Activated naive CD8-positive, alpha-beta T cell treated with anti-CD3 and anti-CD28 coated beads, Interleukin-2, amount 10 ng/mL, durations not matched to agents 7 days and 5 days (primary cell): Measurements from ENCODE around the gene ANP32D. TPM values are rescaled to one million over a fixed set of nuclear protein-coding genes. Genes with fewer than 3 reads are reported as not detected.
"Not testable (repeated sequence)": the region's sequence is repeated elsewhere in the genome, so short reads cannot be mapped to it uniquely, and the experiment has no call there.

Source experiments
- ATAC-seq: fragments of 150-1000 bp; cut with Tn5 transposase; one replicate; pipeline ENCODE4 v1.10.0; 2021; ENCODE audit warnings: low read depth, moderate library complexity
- POLR2A ChIA-PET: fragments of 350-600 bp; sonication (Branson Sonifier 250); formaldehyde crosslinking; loops from one replicate; lab custom pipeline; 2021; ENCODE audit warnings: antibody characterized with exemption; lab: Charles Lee
- DNase-seq: peaks from one replicate; pipeline ENCODE4 v3.0.0; 2021
- H3K27ac Mint-ChIP-seq: one replicate; pipeline ENCODE4 v1.8.0; 2022; ENCODE audit warnings: mild to moderate bottlenecking, mixed read lengths
- H3K27me3 Mint-ChIP-seq: one replicate; pipeline ENCODE4 v1.8.0; 2022; ENCODE audit warnings: mild to moderate bottlenecking, moderate library complexity, mixed read lengths
- H3K36me3 Mint-ChIP-seq: one replicate; pipeline ENCODE4 v1.8.0; 2021; ENCODE audit warnings: mild to moderate bottlenecking, mixed read lengths
- H3K4me1 Mint-ChIP-seq: one replicate; pipeline ENCODE4 v1.8.0; 2021; ENCODE audit warnings: mixed read lengths
- H3K4me3 Mint-ChIP-seq: one replicate; pipeline ENCODE4 v1.8.0; 2022; ENCODE audit warnings: mild to moderate bottlenecking, moderate library complexity, mixed read lengths
- H3K9me3 Mint-ChIP-seq: one replicate; pipeline ENCODE4 v1.8.0; 2021; ENCODE audit warnings: mixed read lengths
- total RNA-seq, 2 experiments: library from RNA; stranded (reverse); gene quantifications; one replicate each; pipeline ENCODE4 v1.2.3, GENCODE V29; 2021

The ANP32D gene
- total RNA-seq, 2 experiments from 2014 or later, result not detected

DNA sequence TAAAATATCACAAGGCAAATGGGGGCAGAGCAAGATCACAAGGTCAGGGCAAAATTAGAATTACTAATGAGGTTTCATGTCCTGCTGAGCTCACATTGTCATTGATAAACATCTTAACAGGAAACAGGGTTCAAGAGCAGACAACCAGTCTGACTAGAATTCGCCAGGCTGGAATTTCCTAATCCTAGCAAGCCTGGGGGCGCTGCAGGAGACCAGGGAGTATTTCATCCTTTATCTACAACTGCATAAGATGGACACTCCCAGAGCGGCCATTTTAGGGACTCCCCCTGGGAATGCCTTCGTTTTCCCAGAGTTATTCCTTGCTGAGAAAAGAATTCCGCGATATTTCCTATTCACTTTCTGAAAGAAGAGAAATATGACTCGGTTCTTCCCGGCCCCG lies 3.3 kb upstream of the ANP32D start:
- H3K4me3 Mint-ChIP-seq, H3K27ac Mint-ChIP-seq, H3K27me3 Mint-ChIP-seq, H3K4me1 Mint-ChIP-seq, H3K36me3 Mint-ChIP-seq, DNase-seq, POLR2A ChIA-PET, ATAC-seq: not testable (repeated sequence)
- peaks cover 36% of the 10 kb centered on the region for H3K9me3 Mint-ChIP-seq

DNA sequence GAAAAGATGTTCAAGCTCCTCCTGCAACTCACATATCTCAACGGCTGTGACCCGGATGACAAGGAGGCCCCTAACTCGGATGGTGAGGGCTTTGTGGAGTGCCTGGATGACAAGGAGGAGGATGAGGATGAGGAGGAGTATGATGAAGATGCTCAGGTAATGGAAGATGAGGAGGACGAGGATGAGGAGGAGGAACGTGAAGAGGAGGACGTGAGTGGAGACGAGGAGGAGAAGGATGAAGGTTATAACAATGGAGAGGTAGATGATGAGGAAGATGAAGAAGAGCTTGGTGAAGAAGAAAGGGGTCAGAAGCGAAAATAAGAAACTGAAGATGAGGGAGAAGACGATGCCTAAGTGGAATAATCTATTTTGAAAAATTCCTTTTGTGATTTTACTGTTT lies 702 bp downstream of the ANP32D start:
- Mint-ChIP-seq H3K9me3 (peaks cover 35% of the 10 kb centered on the region), H3K27me3 (no peaks in the 10 kb centered on the region), H3K4me3 (no peak overlapping the region), H3K27ac (no peak overlapping the region), H3K36me3 (peaks cover 4% of the 10 kb centered on the region), H3K4me1 (no peaks in the 10 kb centered on the region)
- ATAC-seq (no peak), DNase-seq (no peak)
- POLR2A ChIA-PET, result no interaction called here

DNA sequence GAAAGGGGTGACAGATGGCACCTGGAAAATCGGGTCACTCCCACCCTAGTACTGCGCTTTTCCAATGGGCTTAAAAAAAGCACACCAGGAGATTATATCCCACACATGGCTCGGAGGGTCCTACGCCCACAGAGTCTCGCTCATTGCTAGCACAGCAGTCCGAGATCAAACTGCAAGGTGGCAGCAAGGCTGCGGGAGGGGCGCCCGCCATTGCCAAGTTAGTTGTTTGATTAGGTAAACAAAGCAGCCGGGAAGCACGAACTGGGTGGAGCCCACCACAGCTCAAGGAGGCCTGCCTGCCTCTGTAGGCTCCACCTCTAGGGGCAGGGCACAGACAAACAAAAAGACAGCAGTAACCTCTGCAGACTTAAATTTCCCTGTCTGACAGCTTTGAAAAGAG lies 2.1 kb downstream of the ANP32D start:
- ATAC-seq, POLR2A ChIA-PET, H3K4me3 Mint-ChIP-seq, H3K4me1 Mint-ChIP-seq, H3K27me3 Mint-ChIP-seq, H3K36me3 Mint-ChIP-seq, DNase-seq, H3K27ac Mint-ChIP-seq: not testable (repeated sequence)
- H3K9me3 Mint-ChIP-seq, result peaks cover 27% of the 10 kb centered on the region

DNA sequence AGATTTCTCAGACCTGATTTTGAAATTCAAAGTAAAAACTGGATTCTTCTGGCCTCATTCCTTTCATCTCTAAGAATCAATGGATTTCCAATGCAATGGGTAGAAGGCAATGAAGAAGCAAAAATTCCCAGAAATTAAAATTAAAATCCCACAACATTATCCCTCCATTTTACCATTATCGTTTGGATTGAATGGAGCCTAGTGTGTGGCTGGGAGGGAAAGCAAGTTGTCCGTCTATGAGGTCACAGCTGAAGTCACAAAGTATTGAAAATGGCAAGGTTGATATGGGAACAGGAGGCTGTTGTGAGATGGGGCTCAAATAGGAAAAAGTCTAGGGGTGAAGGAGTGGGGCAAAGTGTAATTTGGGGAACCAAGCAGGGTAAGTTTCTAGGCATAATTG lies 9.8 kb downstream of the ANP32D start, which contains the start of gene C12orf54:
Gene C12orf54 (plus strand): TSS at position 301 of the 400 bp plus-strand sequence. CDS start 799 bp downstream, outside the sequence.
- ATAC-seq, result no peak
- H3K27ac Mint-ChIP-seq, result no peak within 1 kb of the TSS
- H3K9me3 Mint-ChIP-seq, result peaks cover 4% of the 10 kb centered on the region
- H3K27me3 Mint-ChIP-seq, result peaks cover 4% of the 10 kb centered on the region
- H3K4me1 Mint-ChIP-seq, result no peaks in the 10 kb centered on the region
- H3K36me3 Mint-ChIP-seq, result peaks cover 1% of the 10 kb centered on the region
- H3K4me3 Mint-ChIP-seq, result no peak within 1 kb of the TSS
- POLR2A ChIA-PET, result no interaction called here
- DNase-seq, result no peak

DNA sequence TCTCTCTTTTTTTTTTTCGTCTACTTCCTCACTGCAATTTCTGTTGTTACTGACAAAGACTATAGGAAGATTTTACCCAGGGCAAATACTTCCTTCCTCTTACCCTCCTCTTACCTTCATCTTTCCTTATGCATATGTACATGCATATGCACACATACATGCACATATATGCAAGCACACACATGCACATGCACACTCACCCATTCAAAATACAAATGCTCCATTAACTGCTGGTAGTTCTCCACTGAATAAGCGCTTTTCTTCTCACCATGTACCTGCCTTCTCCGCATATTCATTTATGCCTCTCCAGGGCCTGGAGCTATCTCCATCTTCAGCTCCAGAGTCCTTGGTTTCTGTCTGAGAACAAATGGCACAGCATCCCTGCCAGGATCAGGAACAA lies 10.6 kb downstream of the ANP32D start:
- Mint-ChIP-seq H3K27me3 (peaks cover 4% of the 10 kb centered on the region), H3K36me3 (peaks cover 1% of the 10 kb centered on the region), H3K4me1 (no peaks in the 10 kb centered on the region), H3K9me3 (peaks cover 2% of the 10 kb centered on the region), H3K4me3 (no peak overlapping the region), H3K27ac (no peak overlapping the region)
- DNase-seq, result no peak
- no peak for ATAC-seq
- POLR2A ChIA-PET, result no interaction called here

DNA sequence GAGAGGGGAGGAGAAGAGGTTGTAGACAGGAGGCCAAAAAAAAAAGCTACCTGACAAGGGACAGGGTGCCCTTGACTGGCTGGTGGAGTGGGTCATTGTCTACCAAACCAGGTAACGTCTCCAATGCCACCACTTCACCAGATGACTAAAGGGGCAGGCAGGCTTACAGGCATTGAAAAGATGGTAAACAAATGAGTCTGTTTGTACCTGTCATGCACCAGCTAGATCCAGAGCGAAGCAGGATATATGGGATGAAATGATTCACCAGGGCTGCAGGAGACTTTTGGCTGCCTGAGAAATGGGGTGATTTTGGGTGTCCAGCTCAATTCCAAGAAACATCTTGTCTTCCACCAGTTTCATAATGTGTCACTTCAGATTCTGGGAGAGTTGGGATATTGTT lies 13.9 kb downstream of the ANP32D start:
- ATAC-seq (no peak), DNase-seq (no peak)
- H3K4me3 Mint-ChIP-seq, result no peak overlapping the region
- H3K27ac Mint-ChIP-seq, result no peak overlapping the region
- peaks cover 4% of the 10 kb centered on the region for H3K27me3 Mint-ChIP-seq
- POLR2A ChIA-PET, result no interaction called here
- H3K9me3 Mint-ChIP-seq, result no peaks in the 10 kb centered on the region
- no peaks in the 10 kb centered on the region for H3K36me3 Mint-ChIP-seq
- peaks cover 5% of the 10 kb centered on the region for H3K4me1 Mint-ChIP-seq

DNA sequence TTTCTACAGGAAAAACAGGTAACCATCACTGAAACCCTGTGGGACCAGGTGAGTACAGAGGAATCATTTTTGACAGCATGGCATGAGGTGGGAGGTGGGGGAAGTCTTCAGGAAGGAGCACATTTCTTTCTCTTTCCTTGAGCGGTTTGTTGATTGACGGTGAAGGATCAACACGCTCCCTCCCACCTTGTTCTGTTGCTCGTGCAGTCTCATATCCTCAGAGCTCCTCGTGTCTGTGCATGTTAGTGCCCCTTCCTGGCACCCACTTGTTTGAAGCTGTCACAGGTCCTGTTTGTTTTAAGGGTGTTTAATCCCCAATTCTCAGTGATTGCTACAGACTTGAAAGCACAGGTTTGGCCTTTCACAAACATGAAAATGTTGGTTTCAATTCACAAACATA lies 14.3 kb downstream of the ANP32D start:
- Mint-ChIP-seq H3K27ac (no peak overlapping the region), H3K4me1 (peaks cover 5% of the 10 kb centered on the region), H3K4me3 (no peak overlapping the region), H3K27me3 (peaks cover 4% of the 10 kb centered on the region), H3K36me3 (no peaks in the 10 kb centered on the region), H3K9me3 (no peaks in the 10 kb centered on the region)
- DNase-seq (no peak), ATAC-seq (no peak)
- POLR2A ChIA-PET, result no interaction called here

DNA sequence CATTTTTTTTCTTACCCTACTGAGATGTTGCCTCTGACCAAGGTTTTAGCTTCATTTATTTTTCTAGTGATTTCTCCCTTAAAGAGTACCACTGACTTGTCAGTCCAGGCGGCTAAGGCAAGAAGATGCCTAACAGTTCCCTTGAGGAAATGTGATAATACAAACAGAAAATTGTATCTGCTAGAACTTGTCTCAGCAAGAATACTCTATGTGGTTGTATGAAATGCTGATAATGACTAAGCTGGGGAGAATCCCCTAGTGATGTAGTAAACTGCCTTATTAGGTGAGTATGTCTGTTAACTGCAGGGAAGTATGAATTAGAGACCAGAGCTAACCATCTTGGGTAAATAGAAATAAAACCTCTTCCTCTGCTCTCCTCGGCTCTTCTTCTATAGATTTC lies 16.7 kb downstream of the ANP32D start:
- Mint-ChIP-seq H3K4me3 (no peak overlapping the region), H3K27ac (no peak overlapping the region), H3K36me3 (no peaks in the 10 kb centered on the region), H3K9me3 (no peaks in the 10 kb centered on the region), H3K4me1 (peaks cover 5% of the 10 kb centered on the region), H3K27me3 (peaks cover 4% of the 10 kb centered on the region)
- ATAC-seq (peak; percentile 76), DNase-seq (no peak)
- POLR2A ChIA-PET, result no interaction called here

DNA sequence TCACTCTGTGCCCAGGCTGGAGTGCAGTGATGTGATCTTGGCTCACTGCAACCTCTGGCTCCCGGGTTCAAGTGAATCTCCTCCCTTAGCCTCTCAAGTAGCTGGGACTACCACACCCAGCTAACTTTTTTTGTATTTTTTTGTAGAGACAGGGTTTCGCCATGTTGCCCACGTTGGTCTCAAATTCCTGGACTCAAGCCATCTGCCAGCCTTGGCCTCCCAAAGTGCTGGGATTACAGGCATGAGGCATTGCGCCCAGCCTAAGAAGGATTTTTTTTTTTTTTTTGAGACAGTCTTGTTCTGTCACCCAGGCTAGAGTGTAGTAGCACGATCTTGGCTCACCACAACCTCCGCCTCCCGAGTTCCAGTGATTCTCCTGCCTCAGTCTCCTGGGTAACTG lies 17.1 kb downstream of the ANP32D start:
- H3K27me3 Mint-ChIP-seq, result not testable (repeated sequence)

DNA sequence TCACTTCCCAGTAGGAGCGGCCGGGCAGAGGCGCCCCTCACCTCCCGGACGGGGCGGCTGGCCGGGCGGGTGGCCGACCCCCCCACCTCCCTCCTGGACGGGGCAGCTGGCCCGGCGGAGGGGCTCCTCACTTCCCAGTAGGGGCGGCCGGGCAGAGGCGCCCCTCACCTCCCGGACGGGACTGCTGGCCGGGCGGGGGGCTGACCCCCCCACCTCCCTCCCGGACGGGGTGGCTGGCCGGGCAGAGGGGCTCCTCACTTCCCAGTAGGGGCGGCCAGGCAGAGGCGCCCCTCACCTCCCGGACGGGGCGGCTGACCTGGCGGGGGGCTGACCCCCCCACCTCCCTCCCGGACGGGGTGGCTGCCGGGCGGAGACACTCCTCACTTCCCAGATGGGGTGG lies 27.9 kb downstream of the ANP32D start:
- H3K4me3 Mint-ChIP-seq, H3K27me3 Mint-ChIP-seq, ATAC-seq, H3K36me3 Mint-ChIP-seq, H3K27ac Mint-ChIP-seq, DNase-seq, H3K4me1 Mint-ChIP-seq, H3K9me3 Mint-ChIP-seq, POLR2A ChIA-PET: not testable (repeated sequence)

More for the DNA sequence above, 17.1 kb downstream of the ANP32D start:
- POLR2A ChIA-PET, H3K36me3 Mint-ChIP-seq, H3K27ac Mint-ChIP-seq, DNase-seq, H3K9me3 Mint-ChIP-seq, ATAC-seq, H3K4me3 Mint-ChIP-seq, H3K4me1 Mint-ChIP-seq: not testable (repeated sequence)

DNA sequence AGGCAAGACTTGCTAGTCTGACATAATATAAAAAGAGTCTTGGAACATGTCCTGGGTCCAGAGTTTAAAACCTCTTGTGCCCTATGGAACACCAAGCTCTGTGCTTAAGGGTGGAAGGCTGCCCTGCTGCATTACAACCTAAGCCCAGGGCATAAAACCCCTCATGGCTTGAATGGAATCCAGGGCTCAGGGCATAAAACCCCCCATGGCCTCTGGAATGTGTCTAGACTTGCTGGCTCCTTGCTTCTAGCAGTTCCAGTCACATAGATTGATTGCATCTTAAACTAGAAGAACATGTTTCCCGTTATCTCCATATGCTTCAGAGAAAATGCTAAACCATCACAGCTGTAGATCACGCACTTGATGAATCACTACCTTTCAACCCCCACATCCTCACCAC lies 34.5 kb downstream of the ANP32D start:
- H3K36me3 Mint-ChIP-seq, H3K27me3 Mint-ChIP-seq, POLR2A ChIA-PET: not testable (repeated sequence)

DNA sequence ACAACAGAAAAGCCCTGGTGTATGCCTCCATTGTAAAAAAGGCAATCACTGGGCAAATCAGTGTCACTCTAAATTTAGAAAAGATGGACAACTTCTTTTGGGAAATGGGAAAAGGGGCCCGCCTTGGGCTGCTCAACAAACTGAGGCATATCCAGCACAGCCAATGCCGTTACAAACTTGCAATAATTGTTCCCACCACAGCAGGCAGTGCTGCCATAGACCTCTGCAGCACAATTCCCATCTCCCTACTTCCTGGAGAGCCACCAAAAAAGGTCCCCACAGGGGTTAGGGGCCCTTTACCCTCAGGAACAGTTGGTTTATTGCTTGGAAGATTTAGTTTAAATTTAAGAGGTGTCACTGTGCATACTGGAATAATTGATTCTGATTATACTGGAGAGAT lies 36.6 kb downstream of the ANP32D start:
- H3K4me3 Mint-ChIP-seq, result no peak overlapping the region
- ATAC-seq, result no peak

More for the DNA sequence above, 34.5 kb downstream of the ANP32D start:
- not testable (repeated sequence) for H3K4me3 Mint-ChIP-seq, ATAC-seq, H3K27ac Mint-ChIP-seq, H3K4me1 Mint-ChIP-seq, DNase-seq, H3K9me3 Mint-ChIP-seq

DNA sequence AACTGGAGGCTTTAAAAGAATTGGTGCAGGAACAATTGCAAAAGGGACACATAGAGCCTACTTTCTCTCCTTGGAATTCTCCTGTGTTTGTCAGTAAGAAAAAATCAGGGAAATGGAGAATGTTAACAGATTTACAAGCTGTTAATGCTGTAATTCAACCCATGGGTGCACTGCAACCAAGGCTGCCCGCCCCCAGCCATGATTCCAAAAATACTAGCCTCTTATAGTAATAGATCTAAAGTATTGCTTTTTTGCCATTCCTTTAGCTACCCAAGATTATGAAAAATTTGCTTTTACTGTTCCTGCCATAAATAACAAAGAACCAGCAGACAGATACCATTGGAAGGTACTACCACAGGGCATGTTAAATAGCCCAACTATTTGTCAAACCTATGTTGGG lies 37.8 kb downstream of the ANP32D start:
- POLR2A ChIA-PET, result no interaction called here
- Mint-ChIP-seq H3K36me3 (no peaks in the 10 kb centered on the region), H3K4me1 (no peaks in the 10 kb centered on the region), H3K4me3 (no peak overlapping the region), H3K27ac (no peak overlapping the region), H3K9me3 (peaks cover 2% of the 10 kb centered on the region), H3K27me3 (peaks cover under 1% of the 10 kb centered on the region)
- no peak for ATAC-seq
- no peak for DNase-seq

More for the DNA sequence above, 36.6 kb downstream of the ANP32D start:
- Mint-ChIP-seq H3K27me3 (peaks cover 3% of the 10 kb centered on the region), H3K36me3 (no peaks in the 10 kb centered on the region), H3K27ac (no peak overlapping the region), H3K4me1 (no peaks in the 10 kb centered on the region), H3K9me3 (no peaks in the 10 kb centered on the region)
- POLR2A ChIA-PET, result no interaction called here
- no peak for DNase-seq

DNA sequence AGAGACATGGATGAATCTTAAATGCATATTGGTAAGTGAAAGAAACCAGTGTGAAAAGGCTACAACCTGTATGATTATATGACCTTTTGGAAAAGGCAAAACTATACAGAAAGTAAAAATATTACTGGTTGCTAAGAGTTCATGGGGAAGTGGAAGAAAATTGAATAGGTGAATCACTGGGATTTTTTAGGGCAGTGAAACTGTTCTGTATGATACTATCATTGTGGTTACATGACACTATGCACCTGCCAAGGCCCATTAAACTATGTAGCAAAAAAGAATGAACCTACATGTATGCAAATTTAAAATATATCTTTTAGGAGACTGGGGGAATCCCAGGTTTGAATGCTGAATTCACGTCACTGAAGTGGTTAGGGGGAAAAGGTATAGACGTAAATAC lies 40.5 kb downstream of the ANP32D start:
- DNase-seq (no peak), ATAC-seq (no peak)
- Mint-ChIP-seq H3K36me3 (no peaks in the 10 kb centered on the region), H3K4me3 (no peak overlapping the region), H3K9me3 (peaks cover 2% of the 10 kb centered on the region), H3K27me3 (no peaks in the 10 kb centered on the region), H3K4me1 (no peaks in the 10 kb centered on the region), H3K27ac (no peak overlapping the region)
- POLR2A ChIA-PET, result no interaction called here

DNA sequence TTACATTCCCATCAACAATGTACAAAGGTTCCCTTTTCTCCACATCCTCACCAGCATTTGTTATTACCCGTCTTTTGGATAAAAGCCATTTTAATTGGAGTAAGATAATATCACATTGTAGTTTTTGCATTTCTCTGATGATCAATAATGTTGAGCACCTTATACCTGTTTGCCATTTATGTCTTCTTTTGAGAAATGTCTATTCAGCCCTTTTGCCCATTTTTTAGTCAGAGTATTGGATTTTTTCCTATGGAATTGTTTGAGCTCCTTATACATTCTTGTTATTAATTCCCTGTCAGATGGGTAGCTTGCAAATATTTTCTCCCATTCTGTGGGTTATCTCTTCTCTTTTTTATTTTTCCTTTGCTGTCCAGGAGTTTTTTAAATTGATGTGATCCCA lies 42.4 kb downstream of the ANP32D start:
- H3K36me3 Mint-ChIP-seq, result no peaks in the 10 kb centered on the region
- no peak overlapping the region for H3K27ac Mint-ChIP-seq
- no peak overlapping the region for H3K4me3 Mint-ChIP-seq
- DNase-seq, result no peak
- no peaks in the 10 kb centered on the region for H3K27me3 Mint-ChIP-seq
- POLR2A ChIA-PET, result no interaction called here
- H3K4me1 Mint-ChIP-seq, result no peaks in the 10 kb centered on the region
- H3K9me3 Mint-ChIP-seq, result peaks cover 2% of the 10 kb centered on the region
- no peak for ATAC-seq
